IPS-18a (cell line): ENCODE measurements around the gene DNMT3L.

Source experiments
- H3K27ac ChIP-seq: one replicate; pipeline ENCODE4 v1.5.1; 2013; ENCODE audit warnings: low read length
- H3K27me3 ChIP-seq: one replicate; pipeline ENCODE4 v1.6.1; 2013; ENCODE audit warnings: mild to moderate bottlenecking, low read length; ENCODE audit not compliant: control insufficient read depth, insufficient read depth
- H3K36me3 ChIP-seq: one replicate; pipeline ENCODE4 v1.6.1; 2013; ENCODE audit warnings: low read depth, low read length; ENCODE audit not compliant: control insufficient read depth
- H3K4me1 ChIP-seq: one replicate; pipeline ENCODE4 v1.6.1; 2013; ENCODE audit warnings: low read depth, low read length; ENCODE audit not compliant: control insufficient read depth
- H3K4me3 ChIP-seq: one replicate; pipeline ENCODE4 v1.5.1; 2013; ENCODE audit warnings: low read length
- H3K9ac ChIP-seq: one replicate; pipeline ENCODE4 v1.6.1; 2013; ENCODE audit warnings: mild to moderate bottlenecking, low read length, moderate library complexity
- H3K9me3 ChIP-seq: one replicate; pipeline ENCODE4 v1.6.1; 2013; ENCODE audit warnings: low read depth, low read length; ENCODE audit not compliant: control insufficient read depth

DNMT3L gene

GRCh38 chr21:44293551-44294231 is 32.0 kb upstream of the DNMT3L start:
- H3K36me3 ChIP-seq, result no peaks in the 10 kb centered on the region
- H3K27ac ChIP-seq, result no peak overlapping the region
- no peaks in the 10 kb centered on the region for H3K4me1 ChIP-seq
- H3K9ac ChIP-seq, result no peak overlapping the region
- peaks cover 10% of the 10 kb centered on the region for H3K27me3 ChIP-seq
- H3K4me3 ChIP-seq, result no peak overlapping the region
- no peaks in the 10 kb centered on the region for H3K9me3 ChIP-seq

DNA sequence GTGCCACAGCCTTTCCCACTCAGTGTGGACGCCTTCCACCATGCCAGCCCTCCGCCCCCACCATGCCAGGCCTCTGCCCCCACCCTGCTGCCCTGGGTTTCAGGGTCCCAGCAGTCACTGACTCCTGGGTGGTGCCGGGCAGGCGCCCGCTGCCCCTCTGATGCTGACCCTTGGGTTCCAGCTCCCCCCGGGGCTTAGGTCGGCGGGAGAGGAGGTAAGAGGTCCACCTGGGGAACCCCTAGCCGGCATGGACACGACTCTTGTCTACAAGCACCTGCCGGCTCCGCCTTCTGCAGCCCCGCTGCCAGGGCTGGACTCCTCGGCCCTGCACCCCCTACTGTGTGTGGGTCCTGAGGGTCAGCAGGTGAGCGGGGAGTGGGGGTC is 31.1 kb upstream of the DNMT3L start:
- H3K27ac ChIP-seq, result no peak overlapping the region
- no peak overlapping the region for H3K9ac ChIP-seq
- H3K36me3 ChIP-seq, result no peaks in the 10 kb centered on the region
- no peak overlapping the region for H3K4me3 ChIP-seq
- H3K9me3 ChIP-seq, result no peaks in the 10 kb centered on the region
- H3K4me1 ChIP-seq, result no peaks in the 10 kb centered on the region
- H3K27me3 ChIP-seq, result peaks cover under 1% of the 10 kb centered on the region

DNA sequence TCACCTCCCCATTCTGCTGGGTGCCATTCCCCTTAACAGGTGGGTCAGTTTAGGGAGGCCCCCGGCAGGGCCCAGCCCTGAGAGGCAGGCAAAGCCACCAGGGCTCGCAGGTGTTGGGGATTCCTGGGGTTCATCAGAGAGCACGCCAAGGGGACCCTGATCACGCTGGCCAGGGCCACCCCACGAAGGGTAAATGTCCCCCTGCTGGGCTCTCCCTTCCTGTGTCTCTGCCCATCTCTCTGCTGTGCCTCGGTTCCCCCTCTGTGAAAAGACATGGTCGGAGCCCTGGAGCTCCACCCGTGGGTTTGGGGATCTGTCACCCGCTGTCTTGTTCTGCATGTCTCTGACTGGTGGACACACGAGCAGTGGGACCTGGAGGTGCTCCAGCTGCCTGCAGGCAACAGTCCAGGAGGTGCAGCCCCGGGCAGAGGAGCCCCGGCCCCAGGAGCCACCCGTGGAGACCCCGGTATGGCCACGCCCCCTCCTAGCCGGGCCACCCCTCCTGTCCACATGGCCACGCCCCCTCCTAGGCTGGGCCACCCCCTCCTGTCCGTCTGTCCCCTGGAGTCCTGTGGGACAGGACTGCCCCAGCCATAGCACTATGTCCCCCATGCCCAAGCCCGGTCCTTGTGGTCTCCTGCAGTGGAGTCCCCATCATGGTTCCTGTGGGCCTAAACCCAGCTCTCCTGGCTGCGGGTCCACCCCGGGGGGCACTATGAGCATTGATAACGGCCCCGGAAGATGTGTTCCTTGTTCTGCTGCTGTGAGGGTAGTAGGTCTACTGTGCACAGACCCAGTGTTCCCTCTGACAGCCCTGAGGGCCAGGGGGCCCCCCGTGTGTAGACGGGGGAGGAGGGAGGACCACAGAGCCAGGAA is 30.5 kb upstream of the DNMT3L start:
- Histone ChIP-seq H3K27me3 (no peaks in the 10 kb centered on the region), H3K4me1 (no peaks in the 10 kb centered on the region), H3K9me3 (no peaks in the 10 kb centered on the region), H3K36me3 (no peaks in the 10 kb centered on the region), H3K27ac (no peak overlapping the region), H3K9ac (no peak overlapping the region), H3K4me3 (no peak overlapping the region)

DNA sequence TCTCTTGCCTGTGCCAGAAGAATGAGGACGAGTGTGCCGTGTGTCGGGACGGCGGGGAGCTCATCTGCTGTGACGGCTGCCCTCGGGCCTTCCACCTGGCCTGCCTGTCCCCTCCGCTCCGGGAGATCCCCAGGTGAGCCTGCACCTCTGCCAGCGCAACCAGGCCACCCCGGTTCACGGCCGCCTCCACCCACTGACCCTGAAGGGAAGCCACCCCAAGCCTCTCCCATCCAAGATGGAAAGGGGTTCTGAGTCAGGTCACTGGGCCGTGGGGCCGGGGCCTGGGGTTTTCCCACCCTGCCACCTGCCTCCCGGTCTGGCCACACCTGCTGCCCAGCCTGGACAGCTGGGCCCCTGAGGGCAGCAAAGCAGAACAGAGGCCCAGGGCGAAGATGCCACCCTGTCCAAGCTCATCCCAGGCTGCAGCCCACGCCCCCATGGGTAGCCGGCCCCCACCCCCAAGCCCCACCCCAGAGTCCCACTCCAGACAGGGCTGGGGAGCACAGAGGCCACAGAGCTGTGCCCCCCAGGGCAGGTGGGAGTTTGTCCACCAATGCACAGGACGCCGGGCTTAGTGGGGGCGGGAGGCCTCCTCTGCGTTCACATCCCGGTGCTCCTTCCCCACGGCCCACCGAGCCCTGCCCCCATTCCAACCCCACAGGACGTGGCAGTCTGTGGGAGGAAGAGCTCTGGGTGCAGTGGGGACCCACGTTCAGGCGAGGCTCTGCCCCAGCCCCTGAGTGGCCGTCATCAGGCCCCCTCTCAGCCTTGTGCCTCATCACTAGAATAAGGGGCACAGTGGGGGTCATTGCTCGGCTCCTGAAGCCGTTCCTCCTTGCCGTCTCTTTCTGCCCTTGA is 29.6 kb upstream of the DNMT3L start:
- Histone ChIP-seq H3K36me3 (no peaks in the 10 kb centered on the region), H3K27me3 (no peaks in the 10 kb centered on the region), H3K9ac (no peak overlapping the region), H3K9me3 (no peaks in the 10 kb centered on the region), H3K27ac (no peak overlapping the region), H3K4me3 (no peak overlapping the region), H3K4me1 (no peaks in the 10 kb centered on the region)

DNA sequence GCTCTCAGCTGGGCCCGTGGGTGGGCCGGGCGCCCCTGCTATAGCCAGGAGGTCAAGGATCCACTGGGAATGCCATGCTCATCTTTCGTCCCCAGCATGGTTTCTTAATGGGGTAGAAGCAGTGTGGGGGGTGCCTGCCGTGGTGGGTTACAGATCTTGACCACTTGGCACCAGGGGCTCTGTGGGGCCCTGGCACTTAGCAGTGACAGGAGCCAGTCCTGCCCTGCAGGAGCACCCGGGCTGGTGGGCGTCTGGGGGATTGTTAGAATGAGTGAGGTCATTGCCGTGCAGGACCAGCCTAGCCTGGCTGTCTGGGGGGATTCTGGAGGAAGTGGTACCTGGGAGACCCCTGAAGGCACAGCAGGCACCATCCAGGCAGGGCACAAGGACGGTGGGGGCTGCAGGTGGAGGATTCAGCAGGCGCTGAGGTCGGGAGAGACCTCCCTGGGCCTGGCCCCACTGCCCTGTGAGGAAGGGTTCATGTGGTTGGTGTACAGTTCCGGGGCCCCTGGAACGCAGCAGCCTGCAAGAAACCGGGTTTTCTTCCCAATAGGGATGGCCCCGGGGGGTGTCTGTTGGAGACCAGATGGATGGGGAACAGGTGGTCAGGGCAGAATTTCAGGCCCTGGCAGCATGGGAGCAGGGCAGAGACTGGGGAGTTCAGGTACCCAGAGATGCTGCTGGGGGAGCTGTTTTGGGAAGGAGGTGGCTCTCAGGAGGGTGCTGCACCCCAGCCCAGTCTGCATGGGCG is 28.8 kb upstream of the DNMT3L start:
- no peak overlapping the region for H3K27ac ChIP-seq
- H3K9me3 ChIP-seq, result no peaks in the 10 kb centered on the region
- H3K4me1 ChIP-seq, result no peaks in the 10 kb centered on the region
- no peak overlapping the region for H3K4me3 ChIP-seq
- H3K36me3 ChIP-seq, result no peaks in the 10 kb centered on the region
- no peak overlapping the region for H3K9ac ChIP-seq
- no peaks in the 10 kb centered on the region for H3K27me3 ChIP-seq

GRCh38 chr21:44289381-44290010 is 27.8 kb upstream of the DNMT3L start:
- no peaks in the 10 kb centered on the region for H3K27me3 ChIP-seq
- no peaks in the 10 kb centered on the region for H3K9me3 ChIP-seq
- no peaks in the 10 kb centered on the region for H3K36me3 ChIP-seq
- no peak overlapping the region for H3K4me3 ChIP-seq
- H3K4me1 ChIP-seq, result no peaks in the 10 kb centered on the region
- no peak overlapping the region for H3K9ac ChIP-seq
- H3K27ac ChIP-seq, result no peak overlapping the region

- peaks cover 5% of the 10 kb centered on the region for H3K4me1 ChIP-seq
- H3K9me3 ChIP-seq, result no peaks in the 10 kb centered on the region
- H3K36me3 ChIP-seq, result no peaks in the 10 kb centered on the region
- no peak overlapping the region for H3K4me3 ChIP-seq
- no peak overlapping the region for H3K27ac ChIP-seq
- H3K9ac ChIP-seq, result no peak overlapping the region
- H3K27me3 ChIP-seq, result no peaks in the 10 kb centered on the region
These were observed 26.8 kb upstream of the DNMT3L start for GRCh38 chr21:44288251-44289110.

DNA sequence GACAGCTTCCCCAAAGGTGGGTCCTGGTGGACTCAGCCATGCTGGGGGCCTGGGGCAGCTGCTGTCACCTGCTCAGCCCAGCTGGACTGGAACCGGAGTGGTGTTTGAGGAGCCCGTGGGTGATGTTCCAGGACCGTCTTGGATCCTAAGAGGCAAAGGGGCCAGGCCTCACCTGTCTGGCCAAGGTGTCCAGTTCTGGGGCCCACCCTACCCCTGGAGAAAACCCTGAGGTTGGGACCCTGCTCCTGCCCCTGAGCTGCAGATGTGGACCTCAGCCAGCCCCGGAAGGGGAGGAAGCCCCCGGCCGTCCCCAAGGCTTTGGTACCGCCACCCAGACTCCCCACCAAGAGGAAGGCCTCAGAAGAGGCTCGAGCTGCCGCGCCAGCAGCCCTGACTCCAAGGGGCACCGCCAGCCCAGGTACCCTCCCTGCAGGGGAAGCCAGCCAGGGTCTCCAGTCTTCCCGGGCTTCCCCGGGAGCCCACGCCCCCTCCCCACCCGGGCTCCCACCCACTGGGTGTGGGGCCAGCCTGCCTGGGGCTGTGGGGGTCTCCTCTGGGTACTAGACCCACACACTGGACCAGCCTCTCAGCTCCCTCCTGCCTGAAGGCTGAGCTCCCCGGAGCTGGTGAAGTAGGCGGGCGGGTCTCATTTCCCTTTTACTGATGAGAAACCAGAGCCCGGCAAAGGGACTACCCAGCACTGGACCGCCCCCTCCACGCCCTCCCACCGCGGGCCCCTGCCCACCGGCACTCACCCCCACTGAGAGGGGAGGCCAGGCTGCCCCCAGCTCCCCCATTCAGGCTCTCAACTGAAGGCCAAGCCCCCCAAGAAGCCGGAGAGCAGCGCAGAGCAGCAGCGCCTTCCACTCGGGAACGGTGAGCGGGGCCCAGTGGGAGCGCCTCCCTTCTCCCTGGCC is 25.3 kb upstream of the DNMT3L start:
- Histone ChIP-seq H3K36me3 (no peaks in the 10 kb centered on the region), H3K27ac (no peak overlapping the region), H3K27me3 (no peaks in the 10 kb centered on the region), H3K4me1 (peaks cover 7% of the 10 kb centered on the region), H3K4me3 (no peak overlapping the region), H3K9ac (no peak overlapping the region), H3K9me3 (no peaks in the 10 kb centered on the region)

DNA sequence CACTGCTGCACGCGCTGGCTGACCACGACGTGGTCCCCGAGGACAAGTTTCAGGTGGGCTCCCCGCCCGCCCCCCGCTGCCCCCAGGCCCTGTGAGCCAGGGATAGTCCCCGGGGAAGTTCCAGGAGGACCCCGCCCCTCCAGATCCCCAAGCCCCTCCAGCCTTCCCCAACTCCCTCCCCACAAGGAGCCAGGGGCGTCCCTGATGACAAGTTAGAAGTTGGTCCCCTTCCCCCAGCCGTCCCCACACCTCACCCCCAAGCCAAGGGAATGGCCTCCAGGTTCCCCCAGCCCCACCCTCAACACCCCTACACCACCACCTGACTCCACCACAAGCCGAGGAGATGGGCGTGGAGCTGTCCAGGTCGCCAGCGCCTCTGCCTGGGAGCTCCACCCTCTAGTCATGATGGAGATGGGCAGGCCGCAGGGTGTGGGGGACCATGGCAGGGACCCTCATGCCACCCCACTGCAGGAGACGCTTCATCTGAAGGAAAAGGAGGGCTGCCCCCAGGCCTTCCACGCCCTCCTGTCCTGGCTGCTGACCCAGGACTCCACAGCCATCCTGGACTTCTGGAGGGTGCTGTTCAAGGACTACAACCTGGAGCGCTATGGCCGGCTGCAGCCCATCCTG is 24.5 kb upstream of the DNMT3L start:
- no peaks in the 10 kb centered on the region for H3K36me3 ChIP-seq
- H3K4me1 ChIP-seq, result peaks cover 7% of the 10 kb centered on the region
- no peaks in the 10 kb centered on the region for H3K27me3 ChIP-seq
- no peak overlapping the region for H3K9ac ChIP-seq
- H3K9me3 ChIP-seq, result no peaks in the 10 kb centered on the region
- no peak overlapping the region for H3K4me3 ChIP-seq
- no peak overlapping the region for H3K27ac ChIP-seq
